Esophagus squamous epithelium (tissue), 5 donors: ENCODE data around the gene PHLDA2. TPM values are rescaled to one million over a fixed set of nuclear protein-coding genes. Genes with fewer than 3 reads are reported as not detected.
A peak's percentile ranks its signal among the peaks of the same experiment; 100 is the strongest.

Source experiments
- DNase-seq: peaks from one replicate; lab custom pipeline; 2025; lab: John Stamatoyannopoulos, UW
- H3K27ac ChIP-seq, 4 donors: fragments of 200-600 bp; sonication (generic); one replicate each; pipeline ENCODE4 v1.5.1; 2016 to 2019; ENCODE audit warnings: mild to moderate bottlenecking in 1 of 4
- H3K27me3 ChIP-seq, 4 donors: fragments of 200-600 bp; sonication (generic); 1 replicate in 3 of 4; 2 replicates in 1 of 4; pipeline versions ENCODE4 v1.5.1 to v1.6.0; 2017 to 2021; ENCODE audit warnings: antibody characterized with exemption in 1 of 4
- H3K36me3 ChIP-seq, 3 donors: fragments of 200-600 bp; sonication (generic); one replicate each; pipeline ENCODE4 v1.5.1; 2016 to 2019
- H3K4me1 ChIP-seq, 3 donors: fragments of 200-600 bp; sonication (generic); one replicate each; pipeline ENCODE4 v1.5.1; 2017 to 2019
- H3K4me3 ChIP-seq, 4 donors: fragments of 200-600 bp; sonication (generic); 1 replicate in 3 of 4; 2 replicates in 1 of 4; pipeline ENCODE4 v1.5.1; 2016 to 2019; ENCODE audit warnings: mild to moderate bottlenecking in 2 of 4, moderate library complexity in 1 of 4
- H3K9me3 ChIP-seq, 3 donors: fragments of 200-600 bp; sonication (generic); one replicate each; pipeline ENCODE4 v1.5.1; 2016 to 2019
- POLR2A ChIP-seq, 4 donors: fragments of 450-650 bp; IDR thresholded peaks; one replicate each; pipeline ENCODE4 v1.6.1; 2017; ENCODE audit warnings: antibody characterized with exemption in 4 of 4, mild to moderate bottlenecking in 4 of 4, moderate library complexity in 3 of 4
- WGBS, 2 donors: methylation state at CpG; one replicate each; pipeline ENCODE4 v1.1.5; 2018; 5-methylcytosine and 5-hydroxymethylcytosine counted together
- intact Hi-C: fragments of 100-400 bp; cut with DNase I; formaldehyde crosslinking; loops from one replicate; pipeline ENCODE4 v1.15.0; 2022
- total RNA-seq, 4 donors: library from RNA; depleted of rRNA; stranded (reverse); fragments of >200 nt; gene quantifications; one replicate each; pipeline ENCODE4 v1.1.0, GENCODE V29; 2016
- TF ChIP-seq, protein P1 (sequence below), 6 experiments: fragments of 450-650 bp in 4 of 6; fragments of 200-600 bp in 2 of 6; sonication (generic) in 2 of 6; IDR thresholded peaks; one replicate each; pipeline ENCODE4 v1.5.1; 2016 to 2019; ENCODE audit warnings: antibody characterized with exemption in 6 of 6, mild to moderate bottlenecking in 4 of 6, moderate library complexity in 4 of 6
- donor health status: DM: yes; HTN: yes; CAD: no.

The PHLDA2 gene
- total RNA-seq, 4 donors from 2014 or later, result 10.2 to 39.2 (median 22.5) TPM

- peak overlapping the region in 1 of 4 donors; percentile 9 for H3K4me3 ChIP-seq
These were observed 16.6 kb upstream of the PHLDA2 start for GRCh38 chr11:2945757-2946287.

GRCh38 chr11:2945031-2945756, 16.0 kb upstream of the PHLDA2 start:
- intact Hi-C loops, result loop anchor here (10.0 kb wide), 1 partner anchor 70 kb away; no protein-coding TSS in a partner anchor
- H3K4me1 ChIP-seq, result peaks cover 26 to 52% (median 33%) of the 10 kb centered on the region in 3 donors
- H3K27ac ChIP-seq, result peak overlapping the region; percentile 25 to 73 (median 54)
- no peak for DNase-seq
- H3K9me3 ChIP-seq, result no peaks in the 10 kb centered on the region
- peak overlapping the region in 3 of 4 donors; percentile 9 to 47 (median 22) for H3K4me3 ChIP-seq
- no peaks in the 10 kb centered on the region for H3K27me3 ChIP-seq
- TF ChIP-seq, protein P1, sequence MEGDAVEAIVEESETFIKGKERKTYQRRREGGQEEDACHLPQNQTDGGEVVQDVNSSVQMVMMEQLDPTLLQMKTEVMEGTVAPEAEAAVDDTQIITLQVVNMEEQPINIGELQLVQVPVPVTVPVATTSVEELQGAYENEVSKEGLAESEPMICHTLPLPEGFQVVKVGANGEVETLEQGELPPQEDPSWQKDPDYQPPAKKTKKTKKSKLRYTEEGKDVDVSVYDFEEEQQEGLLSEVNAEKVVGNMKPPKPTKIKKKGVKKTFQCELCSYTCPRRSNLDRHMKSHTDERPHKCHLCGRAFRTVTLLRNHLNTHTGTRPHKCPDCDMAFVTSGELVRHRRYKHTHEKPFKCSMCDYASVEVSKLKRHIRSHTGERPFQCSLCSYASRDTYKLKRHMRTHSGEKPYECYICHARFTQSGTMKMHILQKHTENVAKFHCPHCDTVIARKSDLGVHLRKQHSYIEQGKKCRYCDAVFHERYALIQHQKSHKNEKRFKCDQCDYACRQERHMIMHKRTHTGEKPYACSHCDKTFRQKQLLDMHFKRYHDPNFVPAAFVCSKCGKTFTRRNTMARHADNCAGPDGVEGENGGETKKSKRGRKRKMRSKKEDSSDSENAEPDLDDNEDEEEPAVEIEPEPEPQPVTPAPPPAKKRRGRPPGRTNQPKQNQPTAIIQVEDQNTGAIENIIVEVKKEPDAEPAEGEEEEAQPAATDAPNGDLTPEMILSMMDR (IDR thresholded peaks at IDR 0.05), result peak in 1 of 6 experiments; percentile 10
- no peak for TF ChIP-seq POLR2A (IDR thresholded peaks at IDR 0.05)
- peaks cover 12 to 66% (median 23%) of the 10 kb centered on the region in 3 donors for H3K36me3 ChIP-seq
- 14 to 15% methylated on average over 15 to 16 of the region's 16 CpGs for WGBS, 2 donors

More at GRCh38 chr11:2945757-2946287, 16.6 kb upstream of the PHLDA2 start:
- 100% methylated on average over 1 of the region's 8 CpGs; no CpG with 5 or more reads in 1 of the 2 donors for WGBS, 2 donors
- Histone ChIP-seq H3K4me1 (peaks cover 19 to 45% (median 30%) of the 10 kb centered on the region in 3 donors), H3K27ac (peak overlapping the region in 3 of 4 donors; percentile 53 to 73 (median 55)), H3K27me3 (no peaks in the 10 kb centered on the region), H3K9me3 (no peaks in the 10 kb centered on the region), H3K36me3 (peaks cover 13 to 73% (median 23%) of the 10 kb centered on the region in 3 donors)
- TF ChIP-seq, protein P1 (IDR thresholded peaks at IDR 0.05), result no peak
- TF ChIP-seq POLR2A (IDR thresholded peaks at IDR 0.05), result no peak
- intact Hi-C loops, result loop anchor here (10.0 kb wide), 1 partner anchor 69 kb away; no protein-coding TSS in a partner anchor
- no peak for DNase-seq

DNA sequence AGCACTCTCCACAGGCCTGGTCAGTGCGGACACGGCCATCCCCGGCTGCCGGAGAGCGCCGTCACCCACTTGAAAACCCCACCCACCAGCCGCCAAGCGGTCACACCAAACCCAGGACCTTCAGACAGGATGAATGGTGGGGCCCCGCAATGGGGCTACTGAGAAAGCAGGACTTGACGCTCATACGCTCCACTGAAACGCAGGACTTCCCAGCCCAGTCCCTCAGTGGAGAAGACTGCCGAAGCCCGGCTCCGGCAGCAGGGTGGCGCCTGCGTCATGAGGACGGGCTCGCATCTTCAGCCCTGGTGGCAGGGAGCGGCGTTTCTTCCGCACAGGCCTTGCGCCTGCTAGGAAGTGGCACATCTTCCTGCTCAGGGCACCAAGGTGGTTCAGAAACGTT, 15.3 kb upstream of the PHLDA2 start:
- intact Hi-C loops, result loop anchor here (10.0 kb wide), 1 partner anchor 70 kb away; no protein-coding TSS in a partner anchor
- no CpG with 5 or more reads among the region's 24 CpGs for WGBS, 2 donors
- peak overlapping the region in 1 of 4 donors; percentile 73 for H3K27ac ChIP-seq
- no peaks in the 10 kb centered on the region for H3K9me3 ChIP-seq
- DNase-seq, result no peak
- peaks cover 27 to 57% (median 36%) of the 10 kb centered on the region in 3 donors for H3K4me1 ChIP-seq
- no peak overlapping the region for H3K4me3 ChIP-seq
- TF ChIP-seq POLR2A (IDR thresholded peaks at IDR 0.05), result no peak
- TF ChIP-seq, protein P1 (IDR thresholded peaks at IDR 0.05), result peak in 1 of 6 experiments; percentile 7
- H3K27me3 ChIP-seq, result no peaks in the 10 kb centered on the region
- H3K36me3 ChIP-seq, result peaks cover 6 to 60% (median 18%) of the 10 kb centered on the region in 3 donors

GRCh38 chr11:2943711-2944118, 14.5 kb upstream of the PHLDA2 start:
- TF ChIP-seq, protein P1 (IDR thresholded peaks at IDR 0.05), result peak in 2 of 6 experiments; percentile 15 to 37
- no peak for TF ChIP-seq POLR2A (IDR thresholded peaks at IDR 0.05)
- no peak overlapping the region for H3K4me3 ChIP-seq
- intact Hi-C loops, result loop anchor here (10.0 kb wide), 1 partner anchor 71 kb away; no protein-coding TSS in a partner anchor
- H3K9me3 ChIP-seq, result peaks cover 0 to 5% (median 0%) of the 10 kb centered on the region in 3 donors
- peaks cover 27 to 57% (median 36%) of the 10 kb centered on the region in 3 donors for H3K4me1 ChIP-seq
- H3K36me3 ChIP-seq, result peaks cover under 1 to 52% (median 10%) of the 10 kb centered on the region in 3 donors
- no peak for DNase-seq
- no peaks in the 10 kb centered on the region for H3K27me3 ChIP-seq
- WGBS, 2 donors, result 39 to 42% methylated on average over 5 to 11 of the region's 12 CpGs
- H3K27ac ChIP-seq, result peak overlapping the region in 2 of 4 donors; percentile 45 to 73
